GM19395 (cell line): Measurements from ENCODE around the gene CRTAC1.

Experiments
- ATAC-seq: cut with Tn5 transposase; IDR thresholded peaks from one replicate; pipeline ENCODE4 v1.9.1; 2021; ENCODE audit warnings: mild to moderate bottlenecking, moderate library complexity; ENCODE audit not compliant: unreplicated experiment

CRTAC1 gene

GRCh38 chr10:97903128-97904017, 127.0 kb downstream of the CRTAC1 start:
- ATAC-seq: no peak

DNA sequence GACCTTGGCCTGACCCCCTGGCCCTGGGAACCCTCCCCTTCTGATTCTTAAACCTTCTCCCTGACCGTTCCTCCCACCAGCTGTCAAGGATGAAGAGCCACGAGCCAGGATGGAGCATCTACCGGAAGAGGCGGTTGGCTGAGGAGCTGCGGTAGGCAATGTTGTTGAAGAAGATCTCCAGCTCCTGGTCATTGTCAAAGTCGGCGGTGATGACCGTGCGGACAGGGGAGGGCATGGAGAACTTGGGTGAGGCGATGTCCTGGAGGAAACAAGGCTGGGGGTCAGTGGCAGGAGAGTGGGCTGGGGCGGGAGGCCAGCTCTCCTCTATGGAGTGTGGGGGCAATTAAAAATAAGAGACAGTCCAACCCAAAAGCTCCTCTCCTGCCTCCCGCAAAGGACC, 129.0 kb downstream of the CRTAC1 start:
- no peak for ATAC-seq

GRCh38 chr10:97898429-97898828, 132.0 kb downstream of the CRTAC1 start:
- ATAC-seq: no peak

- ATAC-seq: no peak
These were observed 133.6 kb downstream of the CRTAC1 start for GRCh38 chr10:97896756-97897358.

DNA sequence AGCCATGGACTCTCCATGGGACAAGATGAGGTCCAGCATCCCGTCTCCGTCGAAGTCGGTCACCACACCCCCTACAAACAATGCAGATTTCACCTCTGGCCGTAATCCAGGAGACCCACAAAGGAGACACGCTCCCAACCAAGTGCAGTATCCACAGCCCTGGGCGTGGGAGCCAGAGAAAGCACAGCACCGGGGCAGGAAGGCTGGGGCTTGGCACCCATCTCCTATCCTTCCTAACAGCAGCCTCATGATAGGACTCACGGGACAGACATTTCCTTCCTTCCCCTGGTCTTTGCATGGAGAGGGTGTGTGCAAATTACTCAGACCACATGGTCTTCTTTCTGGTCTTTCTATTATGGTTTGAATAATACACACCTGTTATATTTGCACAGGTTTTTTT, 134.5 kb downstream of the CRTAC1 start:
- ATAC-seq: no peak

- ATAC-seq: no peak
These were observed 135.3 kb downstream of the CRTAC1 start for GRCh38 chr10:97895084-97895483.

DNA sequence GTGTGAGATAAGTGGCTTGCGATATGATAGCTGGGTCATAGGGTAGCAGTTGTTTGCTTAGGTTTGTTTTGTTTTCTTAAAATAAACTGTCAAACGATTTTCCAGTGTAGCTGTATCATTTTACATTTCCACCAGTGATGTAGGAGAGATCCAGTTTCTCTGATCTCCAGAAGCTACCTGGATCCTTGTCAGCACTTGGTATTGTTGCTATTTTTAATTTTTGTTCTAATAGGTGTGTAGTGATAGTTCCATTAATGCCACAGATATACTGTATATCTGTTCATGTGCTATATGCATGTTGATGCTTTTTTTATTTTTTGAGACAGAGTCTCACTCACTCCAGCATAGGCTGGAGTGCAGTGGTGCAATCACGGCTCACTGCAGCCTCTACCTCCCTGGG, 136.3 kb downstream of the CRTAC1 start:
- ATAC-seq: no peak

DNA sequence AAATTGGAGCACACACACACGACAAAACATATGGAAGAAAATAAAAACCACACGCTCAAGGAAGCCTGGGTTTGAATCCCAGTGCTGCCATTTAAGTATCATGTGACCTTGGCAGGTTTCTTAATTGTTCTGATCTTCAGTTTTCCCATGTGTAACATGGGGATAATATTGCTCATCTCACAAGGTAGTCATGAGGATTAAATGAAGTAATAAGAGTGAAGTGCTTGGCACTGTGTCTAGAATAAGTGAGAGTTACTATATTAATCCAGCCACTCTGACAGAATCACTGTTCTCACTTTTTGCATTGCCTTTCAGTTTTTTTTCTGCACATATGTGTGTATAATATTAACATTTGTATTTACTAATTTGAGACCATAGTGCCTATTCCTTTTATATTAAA, 137.5 kb downstream of the CRTAC1 start:
- no peak for ATAC-seq

DNA sequence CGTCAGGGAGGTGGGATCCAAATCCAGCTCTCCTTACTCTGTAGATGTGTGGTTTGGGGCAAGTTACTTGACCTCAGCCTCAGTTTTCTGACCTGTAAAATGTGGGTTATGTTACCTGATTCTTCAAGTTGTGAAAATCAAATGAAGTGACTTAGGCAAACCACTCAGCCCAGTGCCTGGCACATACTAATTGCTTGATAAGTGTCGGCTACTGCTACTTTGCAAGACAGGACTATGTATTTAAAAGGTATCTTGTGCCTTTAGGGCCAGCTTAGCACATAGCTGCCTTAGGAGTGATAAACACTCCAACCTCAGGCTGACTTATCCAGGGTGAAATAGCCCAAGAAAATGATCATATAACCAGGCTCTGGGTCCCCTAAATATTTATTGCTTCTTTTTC, 137.9 kb downstream of the CRTAC1 start:
- ATAC-seq: no peak

DNA sequence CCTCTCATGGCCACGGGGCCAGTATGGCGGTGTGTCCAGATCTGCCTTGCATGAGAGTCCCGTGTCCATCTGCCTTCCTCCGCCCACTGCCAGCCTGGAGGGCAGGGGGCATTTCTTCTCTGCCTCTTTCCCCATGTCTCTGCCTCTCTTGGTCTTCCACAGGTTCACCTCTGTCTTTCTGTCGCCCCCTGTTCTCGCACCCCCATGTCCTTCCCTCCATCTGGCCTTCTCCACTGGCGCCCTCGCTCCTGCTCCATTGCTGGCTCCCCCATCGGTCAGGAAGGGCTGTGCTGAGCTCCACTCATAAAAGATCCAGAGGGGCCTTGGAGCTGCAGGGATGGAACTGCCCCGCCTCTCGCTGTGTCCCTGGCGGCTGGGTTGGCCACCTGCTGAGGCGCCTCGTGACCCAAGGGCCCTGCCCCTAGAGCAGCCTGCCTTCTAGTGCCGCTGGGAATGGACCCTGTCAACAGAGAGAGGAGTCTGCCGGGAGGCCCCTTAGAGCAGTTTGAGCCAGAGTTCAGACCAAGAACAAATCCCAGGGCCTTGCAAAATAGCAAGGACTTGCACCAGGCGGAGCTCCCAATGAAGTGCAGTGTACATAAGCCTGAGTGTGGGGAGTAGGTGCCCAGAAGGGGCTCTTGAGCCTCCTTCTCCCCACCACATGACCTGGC, 138.8 kb downstream of the CRTAC1 start:
- ATAC-seq: no peak

GRCh38 chr10:97889461-97890265, 140.8 kb downstream of the CRTAC1 start:
- no peak for ATAC-seq

DNA sequence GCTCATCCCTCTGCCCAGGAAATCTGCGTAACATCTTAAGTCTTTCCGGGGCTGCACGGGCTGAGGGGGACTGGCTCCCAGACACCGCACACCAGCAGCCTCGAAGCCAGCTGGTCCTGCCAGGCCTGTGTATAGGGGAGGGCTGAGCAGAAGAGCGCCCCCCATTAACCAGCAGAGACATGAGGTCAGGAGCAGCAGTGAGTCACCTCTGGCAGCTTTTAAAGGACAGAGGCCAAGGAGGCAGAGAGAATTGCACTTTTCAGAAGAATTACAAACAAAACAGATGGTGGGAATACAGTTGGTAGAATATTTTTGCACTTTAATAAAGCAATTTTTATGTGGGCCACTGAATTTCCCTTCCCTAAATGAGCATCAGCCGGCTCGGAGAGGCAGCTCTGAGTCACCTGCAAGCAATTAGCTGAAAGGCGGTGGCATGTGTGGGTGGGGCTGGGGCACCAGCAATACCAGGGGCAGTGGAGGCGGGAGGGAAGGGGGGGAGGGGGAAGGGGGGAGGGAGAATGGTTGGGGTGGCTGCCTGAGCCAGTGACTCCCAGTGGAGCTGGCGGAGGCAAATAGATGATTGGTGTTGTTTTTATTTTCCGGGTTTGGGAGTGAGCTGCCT, 141.7 kb downstream of the CRTAC1 start:
- no peak for ATAC-seq

GRCh38 chr10:97888134-97888533, 142.3 kb downstream of the CRTAC1 start:
- ATAC-seq: no peak

GRCh38 chr10:97887399-97887798, 143.0 kb downstream of the CRTAC1 start:
- no peak for ATAC-seq

DNA sequence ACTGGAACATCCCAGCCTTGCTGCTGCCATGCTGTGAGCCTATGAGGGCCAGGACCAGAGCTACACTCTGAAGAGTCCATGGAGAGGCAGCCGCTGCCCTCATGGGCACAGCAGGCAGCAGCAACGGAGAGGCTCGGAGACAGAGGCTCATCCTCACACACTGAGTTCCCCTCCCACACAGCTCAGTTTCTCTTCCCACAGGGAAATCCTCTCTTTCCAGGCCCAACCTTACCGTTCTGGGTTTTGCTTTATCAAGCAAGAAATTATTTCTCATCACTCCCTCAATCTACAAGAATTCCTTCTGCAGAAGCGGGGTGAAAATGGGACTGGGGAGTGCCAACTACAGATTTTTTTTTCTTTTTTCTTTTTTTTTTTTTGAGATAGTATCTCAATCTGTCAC, 144.1 kb downstream of the CRTAC1 start:
- no peak for ATAC-seq

DNA sequence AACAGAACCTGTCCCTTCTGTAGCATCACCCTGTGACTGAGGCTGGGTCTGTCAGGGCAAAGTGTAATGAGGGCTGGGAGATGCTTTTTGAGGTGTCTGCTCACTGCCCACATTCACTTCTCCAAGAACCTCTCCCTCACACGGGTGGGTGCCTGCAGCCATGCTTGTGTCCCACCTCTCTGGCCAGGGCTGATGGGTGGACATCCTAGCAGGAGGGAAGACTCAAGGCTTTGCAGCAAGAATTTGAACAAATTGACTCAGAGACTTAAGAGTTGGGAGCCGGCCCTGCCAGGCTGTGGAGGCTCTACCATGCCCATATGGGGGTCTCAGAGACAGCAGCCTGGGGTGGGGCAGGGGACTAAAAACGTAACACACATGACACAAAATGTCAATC, 147.3 kb downstream of the CRTAC1 start:
- no peak for ATAC-seq

DNA sequence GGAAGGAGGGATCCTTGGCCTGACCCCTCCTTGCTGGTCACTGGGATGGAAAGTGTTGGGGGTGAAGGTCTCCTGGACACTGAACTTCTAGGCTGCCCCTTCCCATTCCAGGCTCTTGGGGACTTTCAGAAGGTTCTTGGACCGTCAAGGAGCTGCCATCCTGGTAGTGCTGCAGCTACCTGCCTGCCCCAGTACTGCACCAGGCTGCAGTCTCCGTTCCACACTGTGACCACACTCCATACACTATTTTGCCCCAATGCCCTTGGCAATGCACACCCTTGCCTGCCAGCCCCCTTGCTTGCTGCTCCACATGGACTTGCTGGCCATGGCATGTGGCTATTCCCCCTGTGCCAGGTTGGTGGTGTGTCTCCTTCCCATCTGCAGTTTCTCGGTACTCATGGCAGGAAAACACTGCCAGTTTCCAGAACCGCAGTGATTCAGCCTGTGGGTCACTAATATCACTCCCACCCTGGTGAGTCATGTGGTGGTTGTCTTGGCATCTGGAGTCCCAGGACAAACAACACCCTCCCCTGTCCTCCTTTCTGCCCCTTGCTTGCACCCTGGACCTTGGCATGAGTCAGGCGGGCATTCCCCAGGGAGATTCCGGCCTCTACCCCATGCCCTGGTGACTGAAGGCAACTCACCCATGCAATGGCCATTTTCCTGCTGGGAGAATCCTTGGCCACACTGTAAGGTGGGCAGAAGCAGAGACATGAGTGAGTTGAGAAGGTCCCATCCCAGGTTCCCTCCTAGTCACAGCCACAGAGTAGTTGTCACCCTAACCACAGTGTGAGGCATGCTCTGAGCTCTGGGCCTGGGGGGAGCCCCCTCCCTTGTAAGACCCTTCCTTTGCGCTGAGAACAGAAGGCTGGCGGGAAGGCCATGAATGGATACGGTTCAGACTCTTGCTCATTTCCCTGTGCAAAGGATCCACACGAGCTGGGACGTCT, 148.0 kb downstream of the CRTAC1 start:
- ATAC-seq: no peak

DNA sequence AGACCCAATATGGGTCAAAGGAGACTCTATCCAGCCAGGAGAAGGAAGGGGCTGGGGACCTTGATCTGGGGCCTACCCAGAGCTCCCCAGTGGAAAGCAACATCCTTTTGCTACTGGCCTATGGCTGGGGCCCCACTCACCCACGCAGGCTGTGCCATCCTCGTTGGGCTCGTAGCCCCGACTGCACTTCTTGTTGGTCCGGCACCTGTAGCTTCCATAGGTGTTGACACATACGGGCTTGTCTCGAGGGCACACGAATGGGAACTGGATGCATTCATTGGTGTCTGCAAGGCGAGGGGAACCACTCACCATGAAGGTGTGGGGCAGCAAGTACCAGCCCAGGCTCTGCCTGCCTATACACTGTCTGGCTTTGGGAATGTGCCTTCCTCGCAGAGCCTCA, 150.3 kb downstream of the CRTAC1 start:
- no peak for ATAC-seq

- no peak for ATAC-seq
These were observed 151.2 kb downstream of the CRTAC1 start for GRCh38 chr10:97879241-97879640.

- ATAC-seq: no peak
These were observed 154.0 kb downstream of the CRTAC1 start for GRCh38 chr10:97876402-97876801.
